ENCODE data around the gene PHF12.

The PHF12 gene

DNA sequence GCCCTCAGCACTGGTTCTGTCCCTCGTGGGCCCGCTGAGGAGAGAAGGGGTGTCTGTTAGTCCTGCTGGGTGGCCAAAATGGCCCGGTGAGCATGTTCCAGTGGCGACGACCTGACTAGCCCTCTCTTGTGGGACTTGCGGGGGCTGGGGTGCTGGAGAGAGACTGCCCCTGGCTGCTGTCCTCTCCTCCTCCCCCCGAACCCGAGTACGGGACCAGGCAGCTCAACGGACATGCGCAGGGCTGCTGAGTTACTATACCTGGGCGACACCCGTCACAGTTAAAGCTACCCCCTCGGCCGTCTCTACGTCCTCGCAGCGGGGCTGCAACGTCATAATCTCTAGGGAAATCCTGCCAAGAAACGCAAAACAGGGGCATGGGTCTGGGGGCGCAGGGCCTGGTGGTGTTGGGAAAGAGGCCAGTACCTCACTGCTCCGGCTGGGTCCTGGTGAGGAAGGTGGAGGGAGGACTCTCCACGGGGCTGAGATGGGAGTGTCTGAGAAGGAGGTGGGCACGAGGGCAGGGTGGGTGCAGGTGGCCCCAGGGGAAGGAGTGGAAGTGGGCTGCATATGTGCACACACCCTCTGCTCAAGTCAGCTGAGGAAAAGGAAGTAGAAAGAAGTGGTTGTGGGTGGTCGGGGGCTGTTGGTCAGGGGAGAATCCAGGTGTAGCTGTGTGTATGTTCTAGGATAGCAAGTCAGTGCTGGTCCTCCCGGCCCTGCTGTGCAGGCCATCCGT, 67.2 kb downstream of the PHF12 start:
- Histone ChIP-seq H3K79me2 (ENCODE audit: control insufficient read depth, low read length) (no peaks in the 10 kb centered on the region), H3K4me1 (ENCODE audit: control insufficient read depth, low read length) (peaks cover 21% of the 10 kb centered on the region), H3K27ac (ENCODE audit: low read depth, low read length) (no peak overlapping the region), H3K4me2 (ENCODE audit: low read length) (no peak overlapping the region), H4K20me1 (ENCODE audit: control insufficient read depth, insufficient read depth, low read depth, low read length) (no peaks in the 10 kb centered on the region; the same call in 1 of the 2 replicates), H3K27me3 (ENCODE audit: control insufficient read depth, low read length) (no peaks in the 10 kb centered on the region), H3F3A (ENCODE audit: control insufficient read depth, insufficient read depth) (no peaks in the 10 kb centered on the region), H3K9me2 (replicated peaks; ENCODE audit: control insufficient read depth, low read length) (no peaks in the 10 kb centered on the region), H3K4me3 (ENCODE audit: low read length) (no peak overlapping the region), H3K9me3 (ENCODE audit: control insufficient read depth, insufficient read depth, low read length) (no peaks in the 10 kb centered on the region), H3K36me3 (ENCODE audit: control insufficient read depth, low read length) (peaks cover 13% of the 10 kb centered on the region; the same call in 1 of the 2 replicates)
- TF ChIP-seq EZH2phosphoT487 (IDR thresholded peaks at IDR 0.05; ENCODE audit: borderline replicate concordance, low read length): no peak
- TF ChIP-seq CTCF (IDR thresholded peaks at IDR 0.05; ENCODE audit: low read depth, low read length, poor library complexity, severe bottlenecking): no peak

DNA sequence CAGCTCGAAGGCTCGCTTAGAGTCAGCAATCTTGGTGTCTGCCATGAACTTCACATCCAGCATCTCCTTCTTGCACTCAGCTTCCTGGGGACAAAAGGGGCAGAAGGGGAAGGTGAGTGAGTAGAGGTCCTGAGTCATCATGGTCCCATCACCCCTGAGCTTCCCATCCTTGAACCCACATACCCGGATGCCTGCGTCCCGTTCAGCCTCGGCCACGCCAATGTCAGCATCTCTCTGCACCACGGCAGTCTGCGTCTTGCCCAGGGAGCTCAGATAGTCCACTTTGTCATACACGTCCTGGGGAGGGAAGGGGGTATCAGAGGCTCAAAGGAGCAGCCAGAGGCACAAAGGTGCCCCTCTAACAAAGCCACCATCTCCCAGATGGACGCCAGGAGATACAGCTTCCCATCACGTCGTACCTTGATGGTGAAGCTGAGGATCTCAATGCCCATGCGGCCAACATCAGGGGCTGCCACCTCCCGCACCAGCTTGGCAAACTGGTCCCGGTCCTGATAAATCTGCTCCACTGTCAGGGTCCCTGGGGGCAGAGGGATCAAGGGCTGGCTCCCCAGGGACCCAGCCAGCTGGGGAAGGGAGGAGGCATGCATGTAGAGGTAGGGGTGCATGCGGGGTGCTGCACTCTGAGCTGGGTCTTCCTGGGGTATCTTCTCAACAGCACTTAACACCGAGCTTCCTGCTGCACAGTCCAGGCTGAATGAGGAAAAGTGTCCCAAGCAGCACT, 69.0 kb downstream of the PHF12 start:
- H4K20me1 ChIP-seq (ENCODE audit: control insufficient read depth, insufficient read depth, low read depth, low read length): no peaks in the 10 kb centered on the region
- H3K9me3 ChIP-seq (ENCODE audit: control insufficient read depth, insufficient read depth, low read length): no peaks in the 10 kb centered on the region
- no peaks in the 10 kb centered on the region for H3K9me2 ChIP-seq (replicated peaks; ENCODE audit: control insufficient read depth, low read length)
- no peaks in the 10 kb centered on the region for H3K27me3 ChIP-seq (ENCODE audit: control insufficient read depth, low read length)
- H3K27ac ChIP-seq (ENCODE audit: low read depth, low read length): no peak overlapping the region
- H3F3A ChIP-seq (ENCODE audit: control insufficient read depth, insufficient read depth): no peaks in the 10 kb centered on the region
- peaks cover 13% of the 10 kb centered on the region; the same call in 1 of the 2 replicates for H3K36me3 ChIP-seq (ENCODE audit: control insufficient read depth, low read length)
- no peak overlapping the region for H3K4me3 ChIP-seq (ENCODE audit: low read length)
- no peaks in the 10 kb centered on the region for H3K79me2 ChIP-seq (ENCODE audit: control insufficient read depth, low read length)
- H3K4me2 ChIP-seq (ENCODE audit: low read length): no peak overlapping the region
- H3K4me1 ChIP-seq (ENCODE audit: control insufficient read depth, low read length): peaks cover 5% of the 10 kb centered on the region; the same call in 1 of the 2 replicates
- TF ChIP-seq EZH2phosphoT487 (IDR thresholded peaks at IDR 0.05; ENCODE audit: borderline replicate concordance, low read length) (no peak), CTCF (IDR thresholded peaks at IDR 0.05; ENCODE audit: low read depth, low read length, poor library complexity, severe bottlenecking) (no peak)

DNA sequence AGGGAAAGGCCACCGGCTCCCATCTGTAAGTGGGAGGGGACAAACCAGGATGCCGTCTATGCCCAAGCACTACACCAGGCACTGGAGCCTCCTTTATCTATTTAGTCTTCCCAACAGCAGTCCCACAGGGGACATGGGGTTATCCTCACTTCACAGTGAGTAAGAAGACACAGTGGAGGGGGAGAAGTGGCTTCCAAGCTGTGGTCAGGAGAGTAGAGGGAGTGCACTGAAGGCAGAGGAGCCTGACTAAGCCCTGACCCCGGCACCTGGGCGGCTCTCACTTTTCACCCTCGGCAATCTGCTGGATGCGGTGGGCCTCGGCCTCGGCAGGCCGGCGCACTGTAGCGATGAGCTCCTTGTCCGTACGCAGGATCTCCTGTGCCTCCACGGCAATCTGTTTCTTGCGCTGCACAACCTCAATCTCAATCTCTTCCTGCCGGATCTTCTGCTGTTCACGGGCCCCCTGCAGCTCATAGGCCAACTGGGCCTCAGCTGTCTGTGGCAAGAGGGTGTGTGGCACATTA, 69.7 kb downstream of the PHF12 start:
- peaks cover 13% of the 10 kb centered on the region; the same call in 1 of the 2 replicates for H3K36me3 ChIP-seq (ENCODE audit: control insufficient read depth, low read length)

More for the DNA sequence above, 69.7 kb downstream of the PHF12 start:
- H3F3A ChIP-seq (ENCODE audit: control insufficient read depth, insufficient read depth): no peaks in the 10 kb centered on the region
- H3K4me3 ChIP-seq (ENCODE audit: low read length): no peak overlapping the region
- H3K79me2 ChIP-seq (ENCODE audit: control insufficient read depth, low read length): no peaks in the 10 kb centered on the region
- peaks cover 5% of the 10 kb centered on the region; the same call in 1 of the 2 replicates for H3K4me1 ChIP-seq (ENCODE audit: control insufficient read depth, low read length)
- no peak overlapping the region for H3K4me2 ChIP-seq (ENCODE audit: low read length)
- no peak overlapping the region for H3K27ac ChIP-seq (ENCODE audit: low read depth, low read length)
- no peaks in the 10 kb centered on the region for H4K20me1 ChIP-seq (ENCODE audit: control insufficient read depth, insufficient read depth, low read depth, low read length)
- TF ChIP-seq EZH2phosphoT487 (IDR thresholded peaks at IDR 0.05; ENCODE audit: borderline replicate concordance, low read length): no peak
- no peak for TF ChIP-seq CTCF (IDR thresholded peaks at IDR 0.05; ENCODE audit: low read depth, low read length, poor library complexity, severe bottlenecking)
- H3K9me2 ChIP-seq (replicated peaks; ENCODE audit: control insufficient read depth, low read length): no peaks in the 10 kb centered on the region
- H3K9me3 ChIP-seq (ENCODE audit: control insufficient read depth, insufficient read depth, low read length): no peaks in the 10 kb centered on the region
- H3K27me3 ChIP-seq (ENCODE audit: control insufficient read depth, low read length): no peaks in the 10 kb centered on the region
